ENCODE results near the gene SF3B3.

DNA sequence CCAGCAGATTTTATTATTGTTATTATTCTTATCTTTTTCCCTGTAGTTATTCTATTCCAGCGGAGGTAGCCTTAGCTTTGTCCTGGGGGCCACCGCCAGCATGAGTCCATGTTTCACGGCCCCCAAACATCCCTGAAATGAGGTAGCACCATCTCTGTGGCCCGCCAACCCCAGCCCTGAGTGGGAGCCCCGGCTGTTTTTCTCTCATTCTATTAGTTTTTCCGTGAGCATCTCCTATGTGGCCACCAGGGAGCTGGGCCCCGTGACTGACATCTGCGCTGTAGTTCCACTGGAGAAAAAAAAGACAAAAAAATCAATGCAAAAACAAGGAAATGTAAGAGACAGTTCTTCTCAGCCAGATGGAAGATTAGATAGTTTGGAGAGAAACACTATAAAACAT, 79.2 kb downstream of the SF3B3 start:
- TF ChIP-seq FOXM1 (IDR thresholded peaks at IDR 0.05; ENCODE audit: borderline replicate concordance) (no peak), FOXA1 (IDR thresholded peaks at IDR 0.05) (no peak), ELF4 (IDR thresholded peaks at IDR 0.05) (no peak), BHLHE40 (IDR thresholded peaks at IDR 0.05; ENCODE audit: borderline replicate concordance) (no peak), SUZ12 (IDR thresholded peaks at IDR 0.05) (no peak), TARDBP (IDR thresholded peaks at IDR 0.05) (no peak), ARNT (IDR thresholded peaks at IDR 0.05) (no peak), NFRKB (IDR thresholded peaks at IDR 0.05) (no peak), HDGF (IDR thresholded peaks at IDR 0.05; ENCODE audit: borderline replicate concordance) (no peak), SP1 (IDR thresholded peaks at IDR 0.05) (no peak), CTBP1 (IDR thresholded peaks at IDR 0.05; ENCODE audit: borderline replicate concordance) (no peak), FOXK2 (IDR thresholded peaks at IDR 0.05) (no peak), ZNF384 (IDR thresholded peaks at IDR 0.05) (no peak), LEF1 (IDR thresholded peaks at IDR 0.05; ENCODE audit: borderline replicate concordance) (no peak)
